ENCODE data around the gene ZNF574. TPM values are rescaled to one million over a fixed set of nuclear protein-coding genes. Genes with fewer than 3 reads are reported as not detected.

The ZNF574 gene
- total and polyA plus RNA-seq, 2 experiments from 2014 or later, result 19.4 to 61.2 TPM

DNA sequence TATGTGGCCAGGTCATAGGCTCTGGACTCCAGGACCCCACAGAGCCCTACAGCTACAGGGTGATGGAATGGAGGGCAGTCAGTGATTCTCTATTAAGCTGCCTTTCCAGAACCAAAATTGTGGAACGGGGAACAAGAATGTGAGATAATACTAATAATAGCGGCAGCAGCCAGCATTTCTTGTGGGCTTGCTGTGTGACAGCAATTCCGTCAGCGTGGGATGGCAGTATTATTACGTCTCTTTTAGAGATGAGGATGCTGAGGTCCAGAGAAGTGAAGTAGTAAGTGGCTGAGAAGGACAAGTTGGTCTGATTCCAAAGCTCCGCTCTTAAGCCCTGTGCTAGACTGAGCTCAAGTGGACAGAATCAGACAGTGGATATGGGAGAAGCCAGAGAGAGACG is 30.4 kb upstream of the ZNF574 start:
- H3K27ac Mint-ChIP-seq, result no peak overlapping the region

More for the DNA sequence above, 30.4 kb upstream of the ZNF574 start:
- no peak overlapping the region for H3K4me3 ChIP-seq
- no peaks in the 10 kb centered on the region for H3K4me1 ChIP-seq (ENCODE audit: insufficient read depth)
- H3K4me2 ChIP-seq, result no peak overlapping the region
- no peaks in the 10 kb centered on the region for H3K27me3 ChIP-seq (ENCODE audit: insufficient read depth)
- H3K4me3 Mint-ChIP-seq, result no peak overlapping the region
- H4K20me1 ChIP-seq (replicated peaks; ENCODE audit: insufficient read depth), result no peaks in the 10 kb centered on the region; the same call in 1 of the 2 replicates
- 0 out of 2 replicates have a peak, but pooled peaks cover 2% of the 10 kb centered on the region for H3F3A ChIP-seq (replicated peaks; ENCODE audit: low read depth)
- H3K27me3 Mint-ChIP-seq (ENCODE audit: insufficient read depth, low read depth, poor library complexity), result no peaks in the 10 kb centered on the region
- H3K9me2 ChIP-seq (ENCODE audit: insufficient read depth), result no peaks in the 10 kb centered on the region
- peaks cover 59% of the 10 kb centered on the region for H3K36me3 Mint-ChIP-seq (ENCODE audit: low read depth)
- H3K27ac ChIP-seq (ENCODE audit: low read depth), result no peak overlapping the region
- DNase-seq (ENCODE audit: low spot score) (no peak), ATAC-seq (no peak)
- H3K4me1 Mint-ChIP-seq, result no peaks in the 10 kb centered on the region
- TF ChIP-seq EZH2phosphoT487 (IDR thresholded peaks at IDR 0.05; ENCODE audit: unreplicated experiment) (no peak), CREB1 (CRISPR knock-in tag; IDR thresholded peaks at IDR 0.05; ENCODE audit: low read depth) (no peak), ETS1 (IDR thresholded peaks at IDR 0.05) (no peak), NANOG (IDR thresholded peaks at IDR 0.05; ENCODE audit: borderline replicate concordance) (no peak), ZNF462 (CRISPR knock-in tag; IDR thresholded peaks at IDR 0.05) (no peak), POLR2AphosphoS5 (IDR thresholded peaks at IDR 0.05; ENCODE audit: low read depth) (no peak), STAT1 (IDR thresholded peaks at IDR 0.05; ENCODE audit: unreplicated experiment) (no peak), JUNB (IDR thresholded peaks at IDR 0.05; ENCODE audit: unreplicated experiment) (no peak), ZNF331 (CRISPR knock-in tag; IDR thresholded peaks at IDR 0.05; ENCODE audit: low read depth) (no peak), EZH2 (IDR thresholded peaks at IDR 0.05; ENCODE audit: low read depth, unreplicated experiment) (no peak), ZNF114 (CRISPR knock-in tag; IDR thresholded peaks at IDR 0.05) (no peak)
- TF ChIP-seq, protein P1, sequence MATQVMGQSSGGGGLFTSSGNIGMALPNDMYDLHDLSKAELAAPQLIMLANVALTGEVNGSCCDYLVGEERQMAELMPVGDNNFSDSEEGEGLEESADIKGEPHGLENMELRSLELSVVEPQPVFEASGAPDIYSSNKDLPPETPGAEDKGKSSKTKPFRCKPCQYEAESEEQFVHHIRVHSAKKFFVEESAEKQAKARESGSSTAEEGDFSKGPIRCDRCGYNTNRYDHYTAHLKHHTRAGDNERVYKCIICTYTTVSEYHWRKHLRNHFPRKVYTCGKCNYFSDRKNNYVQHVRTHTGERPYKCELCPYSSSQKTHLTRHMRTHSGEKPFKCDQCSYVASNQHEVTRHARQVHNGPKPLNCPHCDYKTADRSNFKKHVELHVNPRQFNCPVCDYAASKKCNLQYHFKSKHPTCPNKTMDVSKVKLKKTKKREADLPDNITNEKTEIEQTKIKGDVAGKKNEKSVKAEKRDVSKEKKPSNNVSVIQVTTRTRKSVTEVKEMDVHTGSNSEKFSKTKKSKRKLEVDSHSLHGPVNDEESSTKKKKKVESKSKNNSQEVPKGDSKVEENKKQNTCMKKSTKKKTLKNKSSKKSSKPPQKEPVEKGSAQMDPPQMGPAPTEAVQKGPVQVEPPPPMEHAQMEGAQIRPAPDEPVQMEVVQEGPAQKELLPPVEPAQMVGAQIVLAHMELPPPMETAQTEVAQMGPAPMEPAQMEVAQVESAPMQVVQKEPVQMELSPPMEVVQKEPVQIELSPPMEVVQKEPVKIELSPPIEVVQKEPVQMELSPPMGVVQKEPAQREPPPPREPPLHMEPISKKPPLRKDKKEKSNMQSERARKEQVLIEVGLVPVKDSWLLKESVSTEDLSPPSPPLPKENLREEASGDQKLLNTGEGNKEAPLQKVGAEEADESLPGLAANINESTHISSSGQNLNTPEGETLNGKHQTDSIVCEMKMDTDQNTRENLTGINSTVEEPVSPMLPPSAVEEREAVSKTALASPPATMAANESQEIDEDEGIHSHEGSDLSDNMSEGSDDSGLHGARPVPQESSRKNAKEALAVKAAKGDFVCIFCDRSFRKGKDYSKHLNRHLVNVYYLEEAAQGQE (IDR thresholded peaks at IDR 0.05; ENCODE audit: unreplicated experiment), result no peak
- TF ChIP-seq, protein P2, sequence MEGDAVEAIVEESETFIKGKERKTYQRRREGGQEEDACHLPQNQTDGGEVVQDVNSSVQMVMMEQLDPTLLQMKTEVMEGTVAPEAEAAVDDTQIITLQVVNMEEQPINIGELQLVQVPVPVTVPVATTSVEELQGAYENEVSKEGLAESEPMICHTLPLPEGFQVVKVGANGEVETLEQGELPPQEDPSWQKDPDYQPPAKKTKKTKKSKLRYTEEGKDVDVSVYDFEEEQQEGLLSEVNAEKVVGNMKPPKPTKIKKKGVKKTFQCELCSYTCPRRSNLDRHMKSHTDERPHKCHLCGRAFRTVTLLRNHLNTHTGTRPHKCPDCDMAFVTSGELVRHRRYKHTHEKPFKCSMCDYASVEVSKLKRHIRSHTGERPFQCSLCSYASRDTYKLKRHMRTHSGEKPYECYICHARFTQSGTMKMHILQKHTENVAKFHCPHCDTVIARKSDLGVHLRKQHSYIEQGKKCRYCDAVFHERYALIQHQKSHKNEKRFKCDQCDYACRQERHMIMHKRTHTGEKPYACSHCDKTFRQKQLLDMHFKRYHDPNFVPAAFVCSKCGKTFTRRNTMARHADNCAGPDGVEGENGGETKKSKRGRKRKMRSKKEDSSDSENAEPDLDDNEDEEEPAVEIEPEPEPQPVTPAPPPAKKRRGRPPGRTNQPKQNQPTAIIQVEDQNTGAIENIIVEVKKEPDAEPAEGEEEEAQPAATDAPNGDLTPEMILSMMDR (conservative IDR thresholded peaks at IDR 0.05; ENCODE audit: low read depth in 2 of 2), result no peak
- no peaks in the 10 kb centered on the region for H3K79me2 ChIP-seq (replicated peaks; ENCODE audit: insufficient read depth)
- no peak overlapping the region for H2AFZ ChIP-seq
- H3K36me3 ChIP-seq (ENCODE audit: insufficient read depth), result peaks cover 20% of the 10 kb centered on the region
- no peaks in the 10 kb centered on the region for H3K9me3 Mint-ChIP-seq
